PFSK-1 (cell line): ENCODE results near the gene SLC12A9.
A peak's percentile ranks its signal among the peaks of the same experiment; 100 is the strongest.

ENCODE experiments used
- FOXP2 ChIP-seq: optimal IDR thresholded peaks from 2 replicates; pipeline ENCODE3; 2011; ENCODE audit warnings: borderline replicate concordance, control low read depth, inconsistent platforms; ENCODE audit not compliant: insufficient read depth; ENCODE audit errors: extremely low read length, extremely low read depth
- POLR2AphosphoS5 ChIP-seq: IDR thresholded peaks from 2 replicates; pipeline ENCODE4 v1.6.1; 2012; ENCODE audit warnings: low read depth, mild to moderate bottlenecking, control low read depth, low read length, moderate library complexity
- REST ChIP-seq, 2 experiments: IDR thresholded peaks; 2 replicates each; pipeline versions ENCODE4 v1.6.1 to v1.8.0; 2011 to 2012; ENCODE audit warnings: low read depth in 2 of 2, low read length in 2 of 2, control low read depth in 1 of 2, inconsistent platforms in 1 of 2, mild to moderate bottlenecking in 1 of 2, moderate library complexity in 1 of 2; ENCODE audit not compliant: insufficient read depth in 1 of 2
- SIN3A ChIP-seq: IDR thresholded peaks from 2 replicates; pipeline ENCODE4 v1.6.1; 2012; ENCODE audit warnings: mild to moderate bottlenecking, low read length, moderate library complexity, borderline replicate concordance; ENCODE audit not compliant: insufficient read depth
- TAF1 ChIP-seq: IDR thresholded peaks from 2 replicates; pipeline ENCODE4 v1.6.1; 2012; ENCODE audit warnings: low read length, control low read depth, borderline replicate concordance; ENCODE audit not compliant: insufficient read depth

Gene SLC12A9

DNA sequence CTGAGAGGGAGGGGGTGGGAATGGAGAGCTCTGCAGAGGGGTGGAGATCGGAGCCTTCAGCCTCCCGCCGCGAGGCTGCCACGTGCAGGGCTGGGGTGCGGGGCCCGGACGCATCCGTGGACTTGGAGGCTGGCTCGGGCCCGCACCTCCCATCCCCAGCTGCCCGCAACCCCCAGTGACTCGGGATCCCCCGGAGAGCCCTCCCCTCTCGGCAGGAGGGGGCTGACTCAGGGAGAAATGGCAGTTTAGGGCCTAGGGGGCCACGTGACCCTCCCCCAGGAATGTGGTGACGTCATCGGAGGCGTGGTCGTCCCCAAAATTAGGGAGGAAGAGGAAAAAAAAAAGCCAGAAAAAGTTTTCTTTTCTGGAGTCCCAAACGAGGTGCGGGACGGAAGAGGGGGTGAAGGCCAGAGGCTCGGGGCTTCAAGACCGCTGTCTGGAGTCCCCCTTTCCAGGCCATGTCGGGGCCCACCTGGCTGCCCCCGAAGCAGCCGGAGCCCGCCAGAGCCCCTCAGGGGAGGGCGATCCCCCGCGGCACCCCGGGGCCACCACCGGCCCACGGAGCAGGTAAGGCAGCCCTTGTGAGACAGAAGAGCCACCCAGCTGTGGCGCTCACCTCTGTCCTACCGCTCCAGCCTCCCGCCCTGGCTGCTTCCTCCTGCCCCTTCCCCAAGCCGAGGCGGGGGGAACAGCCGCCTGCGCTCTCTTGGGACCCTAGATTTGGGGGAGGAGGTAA, 14.7 kb downstream of the SLC12A9 start, which contains the start of gene TRIP6:
TSS of gene TRIP6 (plus strand) at position 348 of the 736 bp plus-strand sequence. CDS start at position 459, 111 bp downstream.
- peak; percentile 28; the same call in 1 of the 2 replicates for TF ChIP-seq POLR2AphosphoS5
- TF ChIP-seq FOXP2: no peak

DNA sequence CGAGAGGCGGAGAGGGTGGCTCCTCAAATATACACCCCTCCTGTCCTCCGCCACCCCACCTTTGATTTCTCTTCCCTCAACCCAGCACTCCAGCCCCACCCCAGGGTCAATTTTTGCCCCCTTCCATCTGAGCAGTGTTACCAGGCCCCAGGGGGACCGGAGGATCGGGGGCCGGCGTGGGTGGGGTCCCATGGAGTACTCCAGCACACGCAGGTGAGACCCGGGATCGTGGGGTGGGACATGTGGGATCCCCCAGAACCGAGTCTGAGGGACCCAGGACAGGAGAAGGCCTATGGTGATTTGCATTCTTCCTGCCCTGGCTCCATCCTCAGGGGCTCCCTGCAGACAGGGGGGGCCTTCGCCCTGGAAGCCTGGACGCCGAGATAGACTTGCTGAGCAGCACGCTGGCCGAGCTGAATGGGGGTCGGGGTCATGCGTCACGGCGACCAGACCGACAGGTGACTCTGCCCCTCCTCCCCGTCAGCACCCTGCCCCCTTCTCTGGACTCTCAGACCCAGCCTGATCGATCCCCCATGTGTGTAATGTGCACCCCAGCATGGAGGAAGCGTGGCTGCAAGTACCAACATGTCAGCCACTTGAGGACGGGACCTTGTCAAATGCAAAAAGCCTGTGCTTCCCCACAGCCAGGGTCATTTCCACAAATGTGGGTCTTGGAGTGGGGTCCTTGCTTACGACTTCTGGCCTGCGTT, 15.4 kb downstream of the SLC12A9 start:
- TF ChIP-seq REST (IDR thresholded peaks at IDR 0.05; ENCODE audit: insufficient read depth in 1 of 2, low read depth in 2 of 2, low read length in 2 of 2): no peak
- no peak for TF ChIP-seq TAF1
- no peak for TF ChIP-seq SIN3A
- TF ChIP-seq POLR2AphosphoS5: no peak
- no peak for TF ChIP-seq FOXP2

DNA sequence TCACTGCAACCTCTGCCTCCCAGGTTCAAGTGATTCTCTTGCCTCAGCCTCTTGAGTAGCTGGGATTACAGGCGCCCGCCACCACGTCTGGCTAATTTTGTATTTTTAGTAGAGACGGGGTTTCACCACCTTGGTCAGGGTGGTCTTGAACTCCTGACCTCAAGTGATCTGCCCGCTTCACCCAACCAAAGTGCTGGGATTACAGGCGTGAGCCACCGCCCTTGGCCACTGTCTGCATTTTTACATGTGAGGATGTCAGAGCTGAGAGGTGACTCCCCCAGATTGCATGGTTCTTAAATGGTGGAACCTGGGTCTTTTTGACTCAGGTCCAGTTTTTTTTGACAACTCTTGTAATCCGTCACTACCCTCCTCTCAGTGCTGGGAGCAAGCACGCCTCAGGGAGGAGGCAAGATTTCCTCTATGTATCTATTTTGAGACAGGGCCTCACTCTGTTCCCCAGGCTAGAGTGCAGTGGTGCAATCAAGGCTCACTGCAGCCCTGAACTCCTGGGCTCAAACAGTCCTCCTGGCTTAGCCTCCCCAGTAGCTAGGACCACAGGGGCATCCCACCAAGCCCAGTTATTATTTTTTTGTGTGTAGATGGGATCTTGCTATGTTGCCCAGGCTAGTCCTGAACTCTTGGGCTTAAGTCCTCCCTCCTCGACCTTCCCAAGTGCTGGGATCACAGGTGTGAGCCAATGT, 21.2 kb downstream of the SLC12A9 start:
- TF ChIP-seq POLR2AphosphoS5 (no peak), TAF1 (no peak), SIN3A (no peak), REST (IDR thresholded peaks at IDR 0.05; ENCODE audit: insufficient read depth in 1 of 2, low read depth in 2 of 2, low read length in 2 of 2) (no peak), FOXP2 (no peak)

DNA sequence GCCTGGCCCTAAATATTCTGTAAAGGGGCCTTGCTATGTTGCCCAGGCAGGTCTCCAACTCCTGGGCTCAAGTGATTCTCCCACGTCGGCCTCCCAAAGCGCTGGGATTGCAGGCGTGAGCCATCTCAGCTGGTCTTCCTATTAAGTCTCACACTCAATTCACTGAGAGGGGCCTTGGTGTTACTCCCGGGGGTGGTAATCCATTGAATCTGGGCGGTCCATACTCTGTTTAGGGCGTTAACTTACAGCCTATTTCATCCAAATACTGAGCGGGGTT, 21.7 kb downstream of the SLC12A9 start:
- no peak for TF ChIP-seq SIN3A
- no peak for TF ChIP-seq FOXP2
- no peak for TF ChIP-seq TAF1
- TF ChIP-seq POLR2AphosphoS5: no peak
- TF ChIP-seq REST (IDR thresholded peaks at IDR 0.05; ENCODE audit: insufficient read depth in 1 of 2, low read depth in 2 of 2, low read length in 2 of 2): no peak

DNA sequence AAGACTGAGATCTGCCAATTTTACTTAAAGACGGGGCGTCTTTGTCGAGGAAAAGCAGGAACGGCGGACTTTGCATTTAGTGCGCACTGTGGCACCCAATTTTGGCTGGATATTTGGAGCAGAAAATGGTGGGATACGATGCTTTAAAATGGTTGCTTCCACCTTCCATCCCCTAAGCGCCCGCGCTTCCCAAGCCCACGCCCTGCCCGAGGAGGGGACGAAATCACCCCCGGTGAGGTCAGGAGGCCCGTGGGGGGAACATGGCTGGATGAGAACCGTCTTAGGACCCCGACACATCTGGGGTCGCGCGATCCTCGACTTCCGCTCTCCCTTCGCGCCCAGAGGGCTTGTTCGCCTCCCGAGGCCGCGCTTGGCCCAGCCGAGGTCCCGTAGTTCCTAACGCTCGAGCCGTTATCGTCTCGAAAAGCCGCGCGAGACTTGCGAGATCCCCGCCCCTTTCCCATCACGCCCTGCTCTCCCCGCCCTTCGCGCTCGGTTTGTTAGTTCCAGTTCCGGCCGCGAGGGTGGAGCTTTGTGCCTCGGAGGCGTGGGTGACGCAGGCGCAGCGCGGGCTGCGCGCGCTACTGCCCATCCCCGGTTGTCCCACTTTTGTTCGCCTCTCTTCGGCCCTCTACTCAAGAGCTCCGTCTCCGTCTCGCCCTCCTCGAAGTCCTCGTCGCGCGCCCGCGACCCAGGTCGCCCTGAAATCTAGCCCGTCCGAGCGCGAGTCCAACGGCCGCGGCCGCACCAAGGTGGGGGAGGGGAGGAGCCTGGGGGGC, 22.3 kb downstream of the SLC12A9 start, which contains the start of gene SRRT:
TSS of gene SRRT (plus strand) at position 527 of the 779 bp plus-strand sequence. CDS start 488 bp downstream, outside the sequence.
- 0 out of 2 replicates have a peak, but pooled peaks have one; percentile 32 for TF ChIP-seq SIN3A
- peak; percentile 90 for TF ChIP-seq TAF1
- TF ChIP-seq REST (IDR thresholded peaks at IDR 0.05; ENCODE audit: insufficient read depth in 1 of 2, low read depth in 2 of 2, low read length in 2 of 2): 0 out of 4 replicates have a peak, but pooled peaks of 1 of the 2 experiments have one; percentile 35
- TF ChIP-seq FOXP2: peak; percentile 59
- peak; percentile 93 for TF ChIP-seq POLR2AphosphoS5
